ENCODE data around the gene TELO2.
A peak's percentile ranks its signal among the peaks of the same experiment; 100 is the strongest.

The TELO2 gene

DNA sequence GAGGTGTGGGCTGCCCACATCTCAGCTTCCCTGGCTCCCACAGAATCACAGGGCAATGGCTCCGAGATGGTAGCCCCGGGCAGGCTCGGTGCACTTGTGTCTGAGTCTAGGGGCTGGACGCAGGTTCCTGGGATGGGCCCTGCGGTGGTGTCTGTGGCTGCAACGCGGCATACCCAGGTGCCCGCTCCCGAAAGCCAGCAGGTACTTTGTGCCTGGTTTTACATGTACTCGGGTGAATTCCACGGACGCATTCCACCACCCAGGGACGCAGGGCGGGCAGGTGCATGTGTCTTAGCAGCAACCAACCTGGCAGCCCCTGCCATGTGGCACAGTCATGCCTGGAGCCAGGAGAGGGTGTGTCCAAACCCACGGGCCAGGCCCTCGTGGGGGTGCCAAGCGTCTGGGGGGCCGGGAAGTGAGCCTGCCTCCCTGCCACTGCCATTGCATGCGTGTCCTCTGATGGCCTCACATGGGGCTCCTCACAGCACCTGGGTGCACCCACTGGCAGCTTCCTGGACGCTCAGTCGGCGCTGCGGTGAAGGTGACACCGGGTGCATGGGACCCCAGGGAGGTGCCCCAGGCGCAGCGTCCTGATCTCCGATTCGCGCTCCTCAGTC is 35.9 kb downstream of the TELO2 start:
- DNase-seq: no peak
- no peak overlapping the region for H3K4me3 ChIP-seq
- no peak overlapping the region for H3K27ac ChIP-seq
- no peaks in the 10 kb centered on the region for H3K27me3 ChIP-seq
- TF ChIP-seq, protein P1, sequence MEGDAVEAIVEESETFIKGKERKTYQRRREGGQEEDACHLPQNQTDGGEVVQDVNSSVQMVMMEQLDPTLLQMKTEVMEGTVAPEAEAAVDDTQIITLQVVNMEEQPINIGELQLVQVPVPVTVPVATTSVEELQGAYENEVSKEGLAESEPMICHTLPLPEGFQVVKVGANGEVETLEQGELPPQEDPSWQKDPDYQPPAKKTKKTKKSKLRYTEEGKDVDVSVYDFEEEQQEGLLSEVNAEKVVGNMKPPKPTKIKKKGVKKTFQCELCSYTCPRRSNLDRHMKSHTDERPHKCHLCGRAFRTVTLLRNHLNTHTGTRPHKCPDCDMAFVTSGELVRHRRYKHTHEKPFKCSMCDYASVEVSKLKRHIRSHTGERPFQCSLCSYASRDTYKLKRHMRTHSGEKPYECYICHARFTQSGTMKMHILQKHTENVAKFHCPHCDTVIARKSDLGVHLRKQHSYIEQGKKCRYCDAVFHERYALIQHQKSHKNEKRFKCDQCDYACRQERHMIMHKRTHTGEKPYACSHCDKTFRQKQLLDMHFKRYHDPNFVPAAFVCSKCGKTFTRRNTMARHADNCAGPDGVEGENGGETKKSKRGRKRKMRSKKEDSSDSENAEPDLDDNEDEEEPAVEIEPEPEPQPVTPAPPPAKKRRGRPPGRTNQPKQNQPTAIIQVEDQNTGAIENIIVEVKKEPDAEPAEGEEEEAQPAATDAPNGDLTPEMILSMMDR (IDR thresholded peaks at IDR 0.05): no peak
- intact Hi-C loops (cut with DNase I; ENCODE audit: low total_unique reads): no loop called here
- peaks cover 0 to 14% (median 8%) of the 10 kb centered on the region in 3 donors for H3K36me3 ChIP-seq
- peaks cover 0 to 35% (median 28%) of the 10 kb centered on the region in 4 donors for H3K4me1 ChIP-seq
- no peaks in the 10 kb centered on the region for H3K9me3 ChIP-seq

DNA sequence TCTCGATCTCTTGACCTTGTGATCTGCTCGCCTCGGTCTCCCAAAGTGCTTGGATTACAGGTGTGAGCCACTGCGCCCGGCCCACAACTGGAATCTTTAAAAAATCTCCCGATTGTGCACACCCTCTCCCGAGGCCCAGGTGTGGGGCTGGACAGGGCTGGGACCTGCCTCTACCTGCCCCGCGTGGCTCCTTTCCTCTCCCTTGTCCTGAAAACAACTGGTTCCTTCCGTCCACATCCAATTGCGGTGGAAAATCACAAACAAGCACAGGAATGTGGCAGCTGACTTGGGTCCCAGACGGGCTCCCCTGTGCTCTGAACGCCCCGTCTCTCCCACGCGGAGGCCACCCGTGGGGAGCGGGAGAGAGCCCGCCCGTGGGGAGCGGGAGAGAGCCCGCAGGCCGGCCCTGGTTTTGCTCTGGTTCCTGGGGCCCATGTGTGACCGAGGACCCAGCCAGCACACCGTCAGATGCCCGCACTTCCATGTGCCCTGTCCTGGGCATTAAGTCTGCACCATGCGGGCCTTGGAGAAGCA is 37.3 kb downstream of the TELO2 start:
- Histone ChIP-seq H3K4me1 (peaks cover 0 to 48% (median 35%) of the 10 kb centered on the region in 4 donors), H3K27ac (peak overlapping the region; percentile 86 to 92), H3K9me3 (no peaks in the 10 kb centered on the region), H3K27me3 (no peaks in the 10 kb centered on the region), H3K36me3 (peaks cover 2 to 4% (median 3%) of the 10 kb centered on the region in 3 donors), H3K4me3 (no peak overlapping the region)
- intact Hi-C loops (cut with DNase I; ENCODE audit: low total_unique reads): no loop called here
- DNase-seq: no peak
- TF ChIP-seq, protein P1 (IDR thresholded peaks at IDR 0.05): no peak

DNA sequence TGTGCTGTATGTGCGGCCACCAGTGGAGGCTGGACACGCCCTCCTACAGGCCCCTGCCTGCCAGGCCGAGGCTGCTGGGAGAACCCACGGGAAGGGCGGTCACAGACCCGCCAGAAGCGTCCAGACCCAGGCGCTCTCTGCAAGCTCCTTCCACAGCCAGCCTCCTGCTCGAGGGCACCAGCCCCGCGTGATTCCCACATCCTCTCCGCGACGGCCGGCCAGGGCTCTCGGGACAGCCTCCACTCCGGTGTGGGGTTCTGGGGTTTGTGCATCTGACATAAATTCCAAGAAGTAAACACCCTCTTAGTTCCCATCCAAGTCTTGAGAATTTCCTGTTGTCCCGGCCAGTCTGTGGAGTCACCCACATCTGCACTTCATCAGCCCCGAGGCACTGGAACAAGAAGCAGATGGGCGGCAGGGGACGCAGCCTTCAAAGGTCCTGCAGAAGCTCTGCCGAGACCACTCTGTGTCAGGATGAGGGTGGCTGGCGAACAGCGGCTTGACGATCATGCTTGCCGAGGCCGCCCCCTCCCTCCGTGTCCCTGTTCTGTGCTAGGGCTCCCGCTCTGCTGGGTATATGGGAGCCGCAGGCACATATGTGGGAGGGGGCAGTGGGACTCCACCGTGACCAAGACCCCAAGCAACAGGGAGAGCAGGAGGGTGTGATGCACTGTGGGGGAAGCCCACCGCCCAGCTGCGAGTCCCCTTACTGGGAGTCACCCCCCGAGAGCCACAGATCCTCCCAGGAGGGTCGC is 37.9 kb downstream of the TELO2 start:
- no peaks in the 10 kb centered on the region for H3K27me3 ChIP-seq
- peak; percentile 74 to 83 for DNase-seq
- H3K4me1 ChIP-seq: peaks cover 0 to 55% (median 41%) of the 10 kb centered on the region in 4 donors
- intact Hi-C loops (cut with DNase I; ENCODE audit: low total_unique reads): no loop called here
- H3K4me3 ChIP-seq: no peak overlapping the region
- H3K27ac ChIP-seq: peak overlapping the region; percentile 86 to 92
- H3K36me3 ChIP-seq: peaks cover 8 to 10% (median 10%) of the 10 kb centered on the region in 3 donors
- H3K9me3 ChIP-seq: no peaks in the 10 kb centered on the region
- TF ChIP-seq, protein P1 (IDR thresholded peaks at IDR 0.05): no peak

DNA sequence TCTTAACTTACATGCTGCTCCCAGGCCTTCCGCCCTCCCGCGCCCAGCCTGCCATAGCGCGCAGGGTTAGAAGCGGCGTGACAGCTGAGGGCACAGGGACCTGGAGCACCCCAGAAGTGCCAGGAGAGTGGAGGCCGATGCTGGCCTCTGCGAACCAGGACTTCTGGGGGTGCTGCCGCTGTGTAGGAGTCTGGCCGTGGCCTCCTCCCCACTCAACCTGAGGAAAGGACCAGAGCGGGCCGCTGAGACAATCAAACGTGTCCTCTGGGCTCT is 38.4 kb downstream of the TELO2 start:
- no peak for DNase-seq
- Histone ChIP-seq H3K9me3 (no peaks in the 10 kb centered on the region), H3K27ac (peak overlapping the region; percentile 86 to 92), H3K36me3 (peaks cover 13 to 15% (median 15%) of the 10 kb centered on the region in 3 donors), H3K27me3 (no peaks in the 10 kb centered on the region), H3K4me1 (peaks cover 0 to 60% (median 45%) of the 10 kb centered on the region in 4 donors), H3K4me3 (no peak overlapping the region)
- TF ChIP-seq, protein P1 (IDR thresholded peaks at IDR 0.05): no peak
- intact Hi-C loops (cut with DNase I; ENCODE audit: low total_unique reads): no loop called here

DNA sequence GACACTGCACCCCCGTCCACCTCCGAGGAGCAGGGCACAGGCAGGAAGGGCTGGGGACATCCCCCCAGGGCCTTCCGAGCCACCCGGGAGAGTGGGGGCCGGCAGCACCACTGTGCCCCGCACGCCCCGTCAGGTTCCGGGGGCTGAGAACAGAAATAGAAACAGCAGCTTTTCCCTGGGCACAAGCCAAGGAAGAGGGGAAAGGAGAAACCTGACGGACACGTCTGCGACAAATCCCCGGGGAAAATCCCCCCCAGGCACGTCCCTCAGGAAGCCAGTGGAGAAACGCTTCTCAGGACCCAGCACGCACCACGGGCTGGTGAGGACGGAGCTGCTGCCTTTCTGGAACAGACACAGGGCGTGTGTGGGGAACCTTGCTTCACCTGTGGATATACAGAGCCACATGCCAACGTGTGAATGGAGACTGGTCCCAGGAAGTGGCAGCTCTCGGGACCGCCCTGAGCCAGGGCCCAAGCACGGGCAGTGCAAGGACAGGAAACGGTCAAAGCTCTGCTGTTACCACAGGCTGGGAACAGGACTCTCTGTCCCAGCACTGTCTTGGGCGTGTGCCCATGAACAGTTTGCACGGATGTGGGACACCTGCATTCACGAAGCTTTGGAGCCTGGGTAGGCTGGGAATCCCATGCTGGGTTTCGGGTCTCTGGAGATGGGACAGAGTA is 39.1 kb downstream of the TELO2 start:
- peak overlapping the region; percentile 86 to 92 for H3K27ac ChIP-seq
- H3K36me3 ChIP-seq: peaks cover 20 to 22% (median 21%) of the 10 kb centered on the region in 3 donors
- peaks cover 0 to 65% (median 49%) of the 10 kb centered on the region in 4 donors for H3K4me1 ChIP-seq
- peak overlapping the region; percentile 67 to 73 for H3K4me3 ChIP-seq
- H3K27me3 ChIP-seq: no peaks in the 10 kb centered on the region
- no peaks in the 10 kb centered on the region for H3K9me3 ChIP-seq
- TF ChIP-seq, protein P1 (IDR thresholded peaks at IDR 0.05): no peak
- DNase-seq: peak; percentile 81 to 92
- intact Hi-C loops (cut with DNase I; ENCODE audit: low total_unique reads): no loop called here
